Natural killer cell (primary cell): Measurements from ENCODE around the gene RASSF7. TPM values are rescaled to one million over a fixed set of nuclear protein-coding genes. Genes with fewer than 3 reads are reported as not detected.

Experiments used
- ATAC-seq, 3 donors: fragments of 150-1000 bp in 2 of 3; fragments of 200-7000 bp in 1 of 3; cut with Tn5 transposase; 1 replicate in 1 of 3; 2 replicates in 2 of 3; pipeline ENCODE4 v1.10.0; 2021; ENCODE audit warnings: mild to moderate bottlenecking in 2 of 3, moderate library complexity in 2 of 3
- DNase-seq, 2 donors: peaks; one replicate each; pipeline versions ENCODE4 v3.0.0 to v3.0.0-alpha.2; 2013 to 2021; ENCODE audit warnings: mixed read lengths in 1 of 2
- H3K27ac ChIP-seq: one replicate; pipeline ENCODE4 v1.5.1; 2013; ENCODE audit warnings: mild to moderate bottlenecking, low read length
- H3K27me3 ChIP-seq: one replicate; pipeline ENCODE4 v1.6.1; 2013; ENCODE audit warnings: low read length; ENCODE audit not compliant: control insufficient read depth, insufficient read depth
- H3K36me3 ChIP-seq: one replicate; pipeline ENCODE4 v1.6.1; 2013; ENCODE audit warnings: low read length; ENCODE audit not compliant: control insufficient read depth, insufficient read depth
- H3K4me1 ChIP-seq: one replicate; pipeline ENCODE4 v1.6.1; 2013; ENCODE audit warnings: low read length; ENCODE audit not compliant: control insufficient read depth, insufficient read depth
- H3K4me3 ChIP-seq: one replicate; pipeline ENCODE4 v1.5.1; 2013; ENCODE audit warnings: low read length
- H3K9me3 ChIP-seq: one replicate; pipeline ENCODE4 v1.6.1; 2013; ENCODE audit warnings: low read length; ENCODE audit not compliant: control insufficient read depth, insufficient read depth
- H3K27ac Mint-ChIP-seq, 2 donors: one replicate each; pipeline ENCODE4 v1.8.0; 2022; ENCODE audit warnings: mild to moderate bottlenecking in 2 of 2, mixed read lengths in 2 of 2, moderate library complexity in 1 of 2
- H3K27me3 Mint-ChIP-seq, 2 donors: one replicate each; pipeline ENCODE4 v1.8.0; 2022; ENCODE audit warnings: low read depth in 2 of 2, mixed read lengths in 2 of 2
- H3K36me3 Mint-ChIP-seq: one replicate; pipeline ENCODE4 v1.8.0; 2022; ENCODE audit warnings: mixed read lengths
- H3K4me1 Mint-ChIP-seq, 2 donors: one replicate each; pipeline ENCODE4 v1.8.0; 2022; ENCODE audit warnings: mixed read lengths in 2 of 2
- H3K4me3 Mint-ChIP-seq: one replicate; pipeline ENCODE4 v1.8.0; 2022; ENCODE audit warnings: mild to moderate bottlenecking, moderate library complexity, mixed read lengths
- H3K9me3 Mint-ChIP-seq, 2 donors: one replicate each; pipeline ENCODE4 v1.8.0; 2022; ENCODE audit warnings: mixed read lengths in 2 of 2
- CTCF ChIP-seq: fragments of 200-600 bp; IDR thresholded peaks from one replicate; pipeline ENCODE4 v1.8.0; 2022; ENCODE audit warnings: antibody characterized with exemption
- WGBS: methylation state at CpG from one replicate; pipeline ENCODE4 v1.1.7; 2013; ENCODE audit warnings: missing lambda C conversion rate; ENCODE audit not compliant: insufficient coverage; 5-methylcytosine and 5-hydroxymethylcytosine counted together
- intact Hi-C: fragments of 100-400 bp; cut with micrococcal nuclease; formaldehyde crosslinking; loops from one replicate; pipeline ENCODE4 v1.14.2; 2022
- total RNA-seq, 4 donors: library from RNA; stranded (reverse); fragments of 120-200 nt in 1 of 4; gene quantifications; one replicate each; pipeline versions ENCODE4 v1.2.3 to v1.2.4, GENCODE V29; 2013 to 2022

The RASSF7 gene
- total RNA-seq, 3 donors from 2014 or later (not counting 1 experiment from before 2014, with no cell fraction given), result 19.0 to 21.7 (median 20.0) TPM

DNA sequence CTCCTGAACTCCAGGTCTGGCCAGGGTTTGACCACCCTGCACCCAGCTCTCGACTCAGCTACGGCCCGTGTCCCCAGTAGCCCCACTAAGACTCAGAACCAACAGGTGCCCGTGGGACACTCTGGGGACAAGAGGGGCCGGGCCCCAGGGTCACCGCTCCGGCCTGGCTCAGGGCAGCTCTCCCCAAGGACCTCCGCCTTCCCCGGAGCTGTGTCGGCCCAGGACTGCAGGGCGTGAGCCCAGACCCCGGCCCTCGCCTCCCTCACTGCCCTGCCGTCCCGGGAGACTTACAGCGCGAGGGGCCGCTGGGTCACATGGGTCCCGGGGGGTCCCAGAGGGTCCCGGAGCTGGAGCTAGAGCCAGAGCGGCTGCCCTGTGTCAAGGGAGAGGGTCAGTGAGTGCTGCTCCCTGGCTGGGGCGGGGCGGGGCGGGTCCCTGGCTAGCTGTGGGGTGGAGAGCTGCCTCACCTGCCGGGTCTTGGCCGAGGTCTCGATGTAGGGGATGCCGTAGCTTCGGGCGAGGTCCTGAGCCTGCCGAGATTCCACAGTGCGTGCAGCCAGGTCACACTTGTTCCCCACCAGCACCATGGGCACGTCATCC, 27.7 kb upstream of the RASSF7 start:
- WGBS, result 97% methylated on average over 33 of the region's 33 CpGs
- TF ChIP-seq CTCF, result no peak
- no peak overlapping the region for H3K4me3 ChIP-seq
- Mint-ChIP-seq H3K4me1 (peaks cover 0 to 24% of the 10 kb centered on the region in 2 donors), H3K9me3 (no peaks in the 10 kb centered on the region), H3K4me3 (no peak overlapping the region), H3K36me3 (no peaks in the 10 kb centered on the region), H3K27ac (no peak overlapping the region), H3K27me3 (no peaks in the 10 kb centered on the region)
- no peaks in the 10 kb centered on the region for H3K9me3 ChIP-seq
- DNase-seq (no peak), ATAC-seq (no peak)
- H3K27me3 ChIP-seq, result no peaks in the 10 kb centered on the region
- intact Hi-C loops, result no loop called here
- no peak overlapping the region for H3K27ac ChIP-seq
- H3K36me3 ChIP-seq, result peaks cover 11% of the 10 kb centered on the region
- H3K4me1 ChIP-seq, result peaks cover 31% of the 10 kb centered on the region

- Mint-ChIP-seq H3K36me3 (no peaks in the 10 kb centered on the region), H3K27ac (no peak overlapping the region), H3K4me3 (no peak overlapping the region), H3K4me1 (peaks cover 0 to 25% of the 10 kb centered on the region in 2 donors), H3K27me3 (no peaks in the 10 kb centered on the region), H3K9me3 (no peaks in the 10 kb centered on the region)
- TF ChIP-seq CTCF, result no peak
- DNase-seq (no peak), ATAC-seq (no peak)
- Histone ChIP-seq H3K36me3 (peaks cover 11% of the 10 kb centered on the region), H3K27me3 (no peaks in the 10 kb centered on the region), H3K4me3 (no peak overlapping the region), H3K9me3 (no peaks in the 10 kb centered on the region), H3K27ac (no peak overlapping the region), H3K4me1 (peaks cover 37% of the 10 kb centered on the region)
- 97% methylated on average over 37 of the region's 37 CpGs for WGBS
- intact Hi-C loops, result no loop called here
Observed at GRCh38 chr11:533586-534395, 27.0 kb upstream of the RASSF7 start.

- ATAC-seq, result peak in 1 of 3 donors; percentile 0
- DNase-seq, result peak in 1 of 2 donors; percentile 54
- peak overlapping the region in 1 of 2 donors; percentile 42 for H3K27ac Mint-ChIP-seq
Observed at GRCh38 chr11:534396-535209, 26.2 kb upstream of the RASSF7 start.

More at GRCh38 chr11:534396-535209, 26.2 kb upstream of the RASSF7 start:
- no peaks in the 10 kb centered on the region for H3K27me3 Mint-ChIP-seq
- no peak overlapping the region for H3K27ac ChIP-seq
- 8% methylated on average over 66 of the region's 66 CpGs for WGBS
- intact Hi-C loops, result no loop called here
- peak overlapping the region; percentile 74 for H3K4me3 Mint-ChIP-seq
- H3K36me3 ChIP-seq, result peaks cover 11% of the 10 kb centered on the region
- peak overlapping the region; percentile 50 for H3K4me3 ChIP-seq
- H3K4me1 ChIP-seq, result peaks cover 37% of the 10 kb centered on the region
- TF ChIP-seq CTCF, result no peak
- H3K4me1 Mint-ChIP-seq, result peaks cover 0 to 25% of the 10 kb centered on the region in 2 donors
- H3K9me3 ChIP-seq, result no peaks in the 10 kb centered on the region
- no peaks in the 10 kb centered on the region for H3K9me3 Mint-ChIP-seq
- H3K36me3 Mint-ChIP-seq, result no peaks in the 10 kb centered on the region
- no peaks in the 10 kb centered on the region for H3K27me3 ChIP-seq
